Measurements from ENCODE around the gene RCBTB1. TPM values are rescaled to one million over a fixed set of nuclear protein-coding genes. Genes with fewer than 3 reads are reported as not detected.

RCBTB1 gene
- polyA plus RNA-seq, 2 of the 4 experiments (the other 2 are of a cell fraction): 11.9 to 20.7 TPM

- peaks cover 7% of the 10 kb centered on the region; the same call in 2 of the 3 replicates for H3K4me1 ChIP-seq
- H3K27ac ChIP-seq: no peak overlapping the region
- DNase-seq (ENCODE audit: low read depth in 1 of 2, low spot score in 1 of 2) (no peak), ATAC-seq (no peak), FAIRE-seq (no peak)
- no peak overlapping the region for H3K4me2 ChIP-seq
- POLR2A ChIA-PET: no interaction called here
- TF ChIP-seq ZSCAN20 (CRISPR knock-in tag; IDR thresholded peaks at IDR 0.05) (no peak), ATOH8 (CRISPR knock-in tag; IDR thresholded peaks at IDR 0.05; ENCODE audit: low read depth) (no peak), TP53 (CRISPR knock-in tag; IDR thresholded peaks at IDR 0.05) (no peak), TFCP2L1 (CRISPR knock-in tag; IDR thresholded peaks at IDR 0.05) (no peak), HES2 (IDR thresholded peaks at IDR 0.05) (no peak), ZFP36 (IDR thresholded peaks at IDR 0.05; ENCODE audit: borderline replicate concordance, partially characterized antibody) (no peak)
- CTCF ChIA-PET: no interaction called here
- WGBS (ENCODE audit: missing lambda C conversion rate): 88% methylated on average over 5 of the region's 5 CpGs
- H3K9me3 ChIP-seq: no peaks in the 10 kb centered on the region
- H3K4me3 ChIP-seq: no peak overlapping the region
These were observed 68.9 kb downstream of the RCBTB1 start for GRCh38 chr13:49516467-49516866.

GRCh38 chr13:49512578-49512977, 72.8 kb downstream of the RCBTB1 start:
- TF ChIP-seq FOSB (CRISPR knock-in tag; IDR thresholded peaks at IDR 0.05): no peak
- no peak for TF ChIP-seq ZFP36 (IDR thresholded peaks at IDR 0.05; ENCODE audit: borderline replicate concordance, partially characterized antibody)
- TF ChIP-seq RNF2 (IDR thresholded peaks at IDR 0.05; ENCODE audit: borderline replicate concordance, low read depth): no peak
- no peak for TF ChIP-seq BHLHE40 (IDR thresholded peaks at IDR 0.05; ENCODE audit: low read depth, low read length)
- TF ChIP-seq JUNB (IDR thresholded peaks at IDR 0.05): no peak
- no peak for TF ChIP-seq PBX3 (IDR thresholded peaks at IDR 0.05)
- TF ChIP-seq MYC (IDR thresholded peaks at IDR 0.05; ENCODE audit: borderline replicate concordance, low read length): no peak
- TF ChIP-seq CHD4 (IDR thresholded peaks at IDR 0.05; ENCODE audit: borderline replicate concordance): no peak
- no peak for TF ChIP-seq CBX2 (IDR thresholded peaks at IDR 0.05; ENCODE audit: borderline replicate concordance, low read depth)
- no peak for TF ChIP-seq TP53 (CRISPR knock-in tag; IDR thresholded peaks at IDR 0.05)
- no peak for TF ChIP-seq CTCF (IDR thresholded peaks at IDR 0.05)
- no peak for TF ChIP-seq RAD21 (conservative IDR thresholded peaks at IDR 0.05 in 1 of 2, IDR thresholded peaks at IDR 0.05 in 1 of 2)
- TF ChIP-seq MAZ (IDR thresholded peaks at IDR 0.05; ENCODE audit: borderline replicate concordance, low read depth, low read length): no peak
- TF ChIP-seq ZC3H11A (IDR thresholded peaks at IDR 0.05): no peak
- no peak for TF ChIP-seq SMC3 (IDR thresholded peaks at IDR 0.05)
- TF ChIP-seq ESRRA (IDR thresholded peaks at IDR 0.05; ENCODE audit: borderline replicate concordance, low read length): no peak
- no peak for TF ChIP-seq POLR2A (IDR thresholded peaks at IDR 0.05; ENCODE audit: low read length)
- CTCF ChIA-PET: no interaction called here
- 67% methylated on average over 2 of the region's 2 CpGs for WGBS (ENCODE audit: missing lambda C conversion rate)

GRCh38 chr13:49503951-49504350, 81.4 kb downstream of the RCBTB1 start:
- Histone ChIP-seq H3K4me2 (no peak overlapping the region), H3K4me1 (no peaks in the 10 kb centered on the region), H3K9me3 (no peaks in the 10 kb centered on the region), H3K27ac (no peak overlapping the region), H3K4me3 (no peak overlapping the region)
- POLR2A ChIA-PET: no interaction called here
- ATAC-seq (no peak), FAIRE-seq (no peak), DNase-seq (ENCODE audit: low read depth in 1 of 2, low spot score in 1 of 2) (no peak)
- 86% methylated on average over 3 of the region's 3 CpGs for WGBS (ENCODE audit: missing lambda C conversion rate)
- CTCF ChIA-PET: no interaction called here
- no peak for TF ChIP-seq FOSL2 (IDR thresholded peaks at IDR 0.05)
- no peak for TF ChIP-seq FOSL2 (CRISPR knock-in tag; IDR thresholded peaks at IDR 0.05)
- TF ChIP-seq GATA3 (IDR thresholded peaks at IDR 0.05; ENCODE audit: borderline replicate concordance): no peak
- no peak for TF ChIP-seq USF2 (IDR thresholded peaks at IDR 0.05)
- no peak for TF ChIP-seq RNF2 (IDR thresholded peaks at IDR 0.05; ENCODE audit: borderline replicate concordance, low read depth)
- no peak for TF ChIP-seq PBX3 (IDR thresholded peaks at IDR 0.05)
- no peak for TF ChIP-seq PHF8 (IDR thresholded peaks at IDR 0.05; ENCODE audit: borderline replicate concordance, low read depth)
- TF ChIP-seq CBX8 (IDR thresholded peaks at IDR 0.05): no peak
- TF ChIP-seq EHF (CRISPR knock-in tag; IDR thresholded peaks at IDR 0.05): no peak
- TF ChIP-seq POLR2AphosphoS2 (conservative IDR thresholded peaks at IDR 0.05; ENCODE audit: low read length): no peak

More at GRCh38 chr13:49512578-49512977, 72.8 kb downstream of the RCBTB1 start:
- Histone ChIP-seq H3K9me3 (no peaks in the 10 kb centered on the region), H3K27ac (no peak overlapping the region), H3K4me2 (no peak overlapping the region), H3K4me1 (peaks cover 7% of the 10 kb centered on the region; the same call in 2 of the 3 replicates), H3K4me3 (no peak overlapping the region)
- POLR2A ChIA-PET: no interaction called here
- ATAC-seq: no peak
- no peak for FAIRE-seq
- DNase-seq (ENCODE audit: low read depth in 1 of 2, low spot score in 1 of 2): no peak
